SK-N-SH (cell line): Measurements from ENCODE around the gene EVC2. TPM values are rescaled to one million over a fixed set of nuclear protein-coding genes. Genes with fewer than 3 reads are reported as not detected.

Experiments
- CTCF ChIA-PET: fragments of 300-600, 350-600 bp; formaldehyde crosslinking; extraction: SDS; loops from one replicate; lab custom pipeline; 2021; lab: Yijun Ruan, JAX
- POLR2A ChIA-PET: fragments of 350-600 bp; sonication (Branson Sonifier 250); formaldehyde crosslinking; extraction: SDS; loops from one replicate; lab custom pipeline; 2020; ENCODE audit warnings: antibody characterized with exemption, inconsistent platforms; lab: Yijun Ruan, JAX
- DNase-seq: peaks from one replicate; pipeline ENCODE4 v3.0.0; 2012
- H2AFZ ChIP-seq: fragments of 200-600 bp; sonication (generic); 2 replicates; pipeline ENCODE4 v1.8.1; 2016; ENCODE audit warnings: antibody characterized with exemption, mild to moderate bottlenecking, low read depth
- H3F3A ChIP-seq: fragments of 200-600 bp; sonication (generic); replicated peaks from 2 replicates; pipeline ENCODE3; 2016; ENCODE audit warnings: antibody characterized with exemption, mild to moderate bottlenecking; ENCODE audit not compliant: insufficient read depth
- H3K27ac ChIP-seq, 2 experiments: fragments of 200-500 bp in 1 of 2; fragments of 200-600 bp in 1 of 2; sonication (Bioruptor generic) in 1 of 2; sonication (generic), shearing (Covaris generic) in 1 of 2; 2 replicates each; pipeline versions ENCODE4 v1.5.1 to v1.6.1; 2014 to 2016; ENCODE audit warnings: low read depth in 2 of 2, inconsistent platforms in 1 of 2, low read length in 1 of 2, mild to moderate bottlenecking in 1 of 2, mixed read lengths in 1 of 2
- H3K27me3 ChIP-seq: fragments of 200-600 bp; sonication (generic), shearing (Covaris generic); 2 replicates; pipeline ENCODE4 v1.6.1; 2016; ENCODE audit warnings: mixed run types; ENCODE audit not compliant: insufficient read depth
- H3K36me3 ChIP-seq, 2 experiments: fragments of 200-500 bp in 1 of 2; fragments of 200-600 bp in 1 of 2; sonication (Bioruptor generic) in 1 of 2; sonication (generic) in 1 of 2; replicated peaks in 1 of 2; 2 replicates each; pipeline versions ENCODE3 to v1.5.1; 2014 to 2016; ENCODE audit warnings: low read length in 1 of 2, mild to moderate bottlenecking in 1 of 2; ENCODE audit not compliant: insufficient read depth in 2 of 2, control insufficient read depth in 1 of 2
- H3K4me1 ChIP-seq, 2 experiments: fragments of 200-500 bp in 1 of 2; fragments of 200-600 bp in 1 of 2; sonication (Bioruptor generic) in 1 of 2; sonication (generic), shearing (Covaris generic) in 1 of 2; 2 replicates each; pipeline versions ENCODE4 v1.5.1 to v1.6.1; 2014 to 2016; ENCODE audit warnings: low read depth in 1 of 2, low read length in 1 of 2, mixed run types in 1 of 2; ENCODE audit not compliant: insufficient read depth in 2 of 2, control insufficient read depth in 1 of 2
- H3K4me2 ChIP-seq: fragments of 200-600 bp; sonication (generic), shearing (Covaris generic); 2 replicates; pipeline ENCODE4 v1.6.1; 2017; ENCODE audit warnings: mixed run types
- H3K4me3 ChIP-seq, 2 experiments: fragments of 200-500 bp in 1 of 2; fragments of 200-600 bp in 1 of 2; sonication (Bioruptor generic) in 1 of 2; sonication (generic), shearing (Covaris generic) in 1 of 2; 2 replicates each; pipeline versions ENCODE4 v1.5.1 to v1.8.1; 2014 to 2016; ENCODE audit warnings: low read depth in 2 of 2, inconsistent platforms in 1 of 2, low read length in 1 of 2, mild to moderate bottlenecking in 1 of 2, mixed read lengths in 1 of 2, moderate library complexity in 1 of 2
- H3K79me2 ChIP-seq: fragments of 200-600 bp; sonication (generic); 2 replicates; pipeline ENCODE4 v1.8.1; 2017; ENCODE audit warnings: mild to moderate bottlenecking; ENCODE audit not compliant: insufficient read depth
- H3K9ac ChIP-seq: fragments of 200-600 bp; sonication (generic); 2 replicates; pipeline ENCODE4 v1.6.1; 2017; ENCODE audit warnings: mixed run types
- H3K9me2 ChIP-seq: fragments of 200-600 bp; sonication (generic); 2 replicates; pipeline ENCODE4 v1.6.1; 2017; ENCODE audit warnings: mixed run types
- H3K9me3 ChIP-seq: fragments of 200-600 bp; sonication (generic); 2 replicates; pipeline ENCODE4 v1.6.1; 2017; ENCODE audit warnings: mixed run types, mild to moderate bottlenecking, moderate library complexity
- H4K20me1 ChIP-seq: fragments of 200-600 bp; sonication (generic); 2 replicates; pipeline ENCODE4 v1.6.1; 2017; ENCODE audit warnings: mild to moderate bottlenecking, mixed run types; ENCODE audit not compliant: insufficient read depth
- CHD2 ChIP-seq: fragments of 150-350 bp; IDR thresholded peaks from 2 replicates; pipeline ENCODE4 v1.6.1; 2018; ENCODE audit warnings: low read length; ENCODE audit not compliant: partially characterized antibody
- FOSL2 ChIP-seq: IDR thresholded peaks from 2 replicates; pipeline ENCODE4 v1.4.0; 2012; ENCODE audit warnings: low read depth, mild to moderate bottlenecking, moderate library complexity, borderline replicate concordance
- GABPA ChIP-seq: IDR thresholded peaks from 2 replicates; pipeline ENCODE4 v1.4.0; 2012; ENCODE audit warnings: low read depth, mild to moderate bottlenecking
- JUND ChIP-seq: IDR thresholded peaks from 2 replicates; pipeline ENCODE4 v1.4.0; 2012
- MEF2A ChIP-seq: IDR thresholded peaks from 2 replicates; pipeline ENCODE4 v1.4.0; 2012; ENCODE audit warnings: low read depth, borderline replicate concordance
- NFIC ChIP-seq: IDR thresholded peaks from 2 replicates; pipeline ENCODE4 v1.4.0; 2012; ENCODE audit warnings: borderline replicate concordance
- POLR2AphosphoS5 ChIP-seq: IDR thresholded peaks from 2 replicates; pipeline ENCODE4 v1.6.1; 2012; ENCODE audit warnings: low read depth, low read length
- RFX5 ChIP-seq: IDR thresholded peaks from 2 replicates; pipeline ENCODE4 v1.6.1; 2012; ENCODE audit warnings: mild to moderate bottlenecking, improper control_type of control experiment, low read length
- RXRA ChIP-seq: IDR thresholded peaks from 2 replicates; pipeline ENCODE4 v1.4.0; 2012; ENCODE audit warnings: low read depth, mild to moderate bottlenecking, borderline replicate concordance
- SIN3A ChIP-seq: IDR thresholded peaks from 2 replicates; pipeline ENCODE4 v1.6.1; 2012; ENCODE audit warnings: low read depth, mild to moderate bottlenecking, low read length, moderate library complexity, borderline replicate concordance
- SMC3 ChIP-seq: IDR thresholded peaks from 2 replicates; pipeline ENCODE4 v1.6.1; 2012; ENCODE audit warnings: low read depth, low read length, improper control_type of control experiment
- TEAD4 ChIP-seq: IDR thresholded peaks from 2 replicates; pipeline ENCODE4 v1.4.0; 2012; ENCODE audit warnings: mild to moderate bottlenecking, borderline replicate concordance; ENCODE audit not compliant: insufficient read depth
- WGBS: methylation state at CpG from one replicate; pipeline ENCODE4 v1.1.6; 2017; ENCODE audit warnings: low lambda C conversion rate; 5-methylcytosine and 5-hydroxymethylcytosine counted together
- polyA plus RNA-seq, 3 experiments: library from polyadenylated mRNA; depleted of rRNA; stranded (reverse); fragments of >200 nt; gene quantifications; 2 replicates each; pipeline ENCODE4 v1.2.3, GENCODE V29; 2012
- TF ChIP-seq, protein P1 (sequence below): fragments of 150-350 bp; IDR thresholded peaks from 2 replicates; pipeline ENCODE4 v1.6.1; 2016; ENCODE audit warnings: mild to moderate bottlenecking, low read depth, low read length
- TF ChIP-seq, protein P2 (sequence below): IDR thresholded peaks from 2 replicates; pipeline ENCODE4 v1.4.0; 2012; ENCODE audit warnings: low read depth

Gene EVC2
- polyA plus RNA-seq, 1 of the 3 experiments (the other 2 are of a cell fraction): not detected

DNA sequence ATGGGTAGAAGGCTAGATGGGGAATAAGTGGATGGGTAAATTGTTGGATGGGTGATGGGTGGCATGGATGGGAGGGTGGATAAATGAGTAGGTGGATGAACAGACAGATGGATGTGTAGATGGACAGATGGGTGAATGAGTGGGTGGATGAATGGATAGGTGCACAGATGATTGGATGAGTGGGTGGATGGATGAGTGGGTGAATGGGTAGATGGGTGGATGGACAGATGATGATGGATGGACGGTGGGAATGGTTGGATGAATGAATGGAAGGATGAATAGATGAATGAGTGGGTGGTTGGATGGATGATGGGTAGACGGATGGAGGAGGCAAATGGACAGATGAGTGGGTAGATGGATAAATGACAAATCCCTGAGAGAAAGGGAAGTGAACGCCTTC is 68.3 kb downstream of the EVC2 start:
- H3K9me3 ChIP-seq: no peaks in the 10 kb centered on the region
- POLR2A ChIA-PET: no interaction called here
- 42% methylated on average over 3 of the region's 3 CpGs for WGBS
- CTCF ChIA-PET: no interaction called here
- no peaks in the 10 kb centered on the region for H3K9me2 ChIP-seq
- H3K4me2 ChIP-seq: no peak overlapping the region
- H3K27ac ChIP-seq: no peak overlapping the region
- H3F3A ChIP-seq: no peaks in the 10 kb centered on the region
- peaks cover 0 to 5% of the 10 kb centered on the region in 2 experiments; a peak in 1 of 4 replicates for H3K4me1 ChIP-seq
- H3K9ac ChIP-seq: no peak overlapping the region
- TF ChIP-seq SIN3A: no peak
- TF ChIP-seq RXRA: no peak
- no peak for TF ChIP-seq GABPA
- DNase-seq: no peak
- no peaks in the 10 kb centered on the region for H3K79me2 ChIP-seq
- no peak overlapping the region for H2AFZ ChIP-seq
- H4K20me1 ChIP-seq: no peaks in the 10 kb centered on the region
- no peaks in the 10 kb centered on the region for H3K27me3 ChIP-seq
- no peak overlapping the region for H3K4me3 ChIP-seq
- H3K36me3 ChIP-seq: no peaks in the 10 kb centered on the region

DNA sequence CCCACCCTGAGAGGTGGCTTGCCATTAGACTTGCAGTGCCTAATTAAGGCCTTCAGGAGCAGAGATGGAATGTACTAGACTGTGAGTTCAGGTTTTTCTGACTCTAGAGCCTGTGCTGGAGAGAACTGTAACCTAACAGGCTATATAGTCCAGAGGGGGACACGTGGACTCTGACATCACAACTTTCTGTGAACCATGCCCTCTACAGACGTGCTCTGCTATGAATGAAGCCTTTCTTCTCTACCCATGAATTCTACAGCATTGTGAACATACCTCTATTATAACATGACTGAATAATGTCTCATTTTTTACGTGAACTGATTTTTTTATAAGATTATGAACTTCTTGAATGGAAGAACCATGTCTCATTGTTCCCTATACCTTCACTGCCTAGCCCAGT is 68.8 kb downstream of the EVC2 start:
- no peak for DNase-seq
- no peaks in the 10 kb centered on the region for H3K36me3 ChIP-seq
- no peaks in the 10 kb centered on the region for H4K20me1 ChIP-seq
- no peak overlapping the region for H2AFZ ChIP-seq
- no peak overlapping the region for H3K9ac ChIP-seq
- CTCF ChIA-PET: no interaction called here
- no peak overlapping the region for H3K4me2 ChIP-seq
- H3K4me3 ChIP-seq: no peak overlapping the region
- 20% methylated on average over 3 of the region's 3 CpGs for WGBS
- no peaks in the 10 kb centered on the region for H3K79me2 ChIP-seq
- no peaks in the 10 kb centered on the region for H3F3A ChIP-seq
- POLR2A ChIA-PET: no interaction called here
- peaks cover 0 to 5% of the 10 kb centered on the region in 2 experiments; a peak in 1 of 4 replicates for H3K4me1 ChIP-seq
- TF ChIP-seq CHD2 (no peak), NFIC (no peak), MEF2A (no peak), POLR2AphosphoS5 (no peak), TEAD4 (no peak), SIN3A (no peak), SMC3 (no peak), RFX5 (no peak), JUND (no peak), GABPA (no peak), FOSL2 (no peak)
- TF ChIP-seq, protein P1, sequence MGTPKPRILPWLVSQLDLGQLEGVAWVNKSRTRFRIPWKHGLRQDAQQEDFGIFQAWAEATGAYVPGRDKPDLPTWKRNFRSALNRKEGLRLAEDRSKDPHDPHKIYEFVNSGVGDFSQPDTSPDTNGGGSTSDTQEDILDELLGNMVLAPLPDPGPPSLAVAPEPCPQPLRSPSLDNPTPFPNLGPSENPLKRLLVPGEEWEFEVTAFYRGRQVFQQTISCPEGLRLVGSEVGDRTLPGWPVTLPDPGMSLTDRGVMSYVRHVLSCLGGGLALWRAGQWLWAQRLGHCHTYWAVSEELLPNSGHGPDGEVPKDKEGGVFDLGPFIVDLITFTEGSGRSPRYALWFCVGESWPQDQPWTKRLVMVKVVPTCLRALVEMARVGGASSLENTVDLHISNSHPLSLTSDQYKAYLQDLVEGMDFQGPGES: no peak
- TF ChIP-seq, protein P2, sequence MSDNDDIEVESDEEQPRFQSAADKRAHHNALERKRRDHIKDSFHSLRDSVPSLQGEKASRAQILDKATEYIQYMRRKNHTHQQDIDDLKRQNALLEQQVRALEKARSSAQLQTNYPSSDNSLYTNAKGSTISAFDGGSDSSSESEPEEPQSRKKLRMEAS: no peak
- no peaks in the 10 kb centered on the region for H3K27me3 ChIP-seq
- H3K27ac ChIP-seq: no peak overlapping the region
- H3K9me2 ChIP-seq: no peaks in the 10 kb centered on the region
- H3K9me3 ChIP-seq: no peaks in the 10 kb centered on the region
